HUES48 (cell line): ENCODE results near the gene INPP5J.

Experiments used
- H3K27ac ChIP-seq: one replicate; pipeline ENCODE4 v1.7.0; 2013; ENCODE audit warnings: low read depth, low read length, inconsistent platforms
- H3K27me3 ChIP-seq: 2 replicates; pipeline ENCODE4 v1.6.1; 2013; ENCODE audit warnings: mild to moderate bottlenecking, low read length; ENCODE audit not compliant: control insufficient read depth, insufficient read depth
- H3K36me3 ChIP-seq: 2 replicates; pipeline ENCODE4 v1.6.1; 2013; ENCODE audit warnings: low read length; ENCODE audit not compliant: control insufficient read depth, insufficient read depth
- H3K4me1 ChIP-seq: 2 replicates; pipeline ENCODE4 v1.6.1; 2013; ENCODE audit warnings: mild to moderate bottlenecking, low read length; ENCODE audit not compliant: control insufficient read depth, insufficient read depth
- H3K4me3 ChIP-seq: 2 replicates; pipeline ENCODE4 v1.5.1; 2013; ENCODE audit warnings: mild to moderate bottlenecking, low read depth, low read length
- H3K9ac ChIP-seq: 2 replicates; pipeline ENCODE4 v1.6.1; 2013; ENCODE audit warnings: mild to moderate bottlenecking, low read depth, low read length, moderate library complexity
- H3K9me3 ChIP-seq: 2 replicates; pipeline ENCODE4 v1.6.1; 2013; ENCODE audit warnings: low read length; ENCODE audit not compliant: control insufficient read depth, insufficient read depth

Gene INPP5J

DNA sequence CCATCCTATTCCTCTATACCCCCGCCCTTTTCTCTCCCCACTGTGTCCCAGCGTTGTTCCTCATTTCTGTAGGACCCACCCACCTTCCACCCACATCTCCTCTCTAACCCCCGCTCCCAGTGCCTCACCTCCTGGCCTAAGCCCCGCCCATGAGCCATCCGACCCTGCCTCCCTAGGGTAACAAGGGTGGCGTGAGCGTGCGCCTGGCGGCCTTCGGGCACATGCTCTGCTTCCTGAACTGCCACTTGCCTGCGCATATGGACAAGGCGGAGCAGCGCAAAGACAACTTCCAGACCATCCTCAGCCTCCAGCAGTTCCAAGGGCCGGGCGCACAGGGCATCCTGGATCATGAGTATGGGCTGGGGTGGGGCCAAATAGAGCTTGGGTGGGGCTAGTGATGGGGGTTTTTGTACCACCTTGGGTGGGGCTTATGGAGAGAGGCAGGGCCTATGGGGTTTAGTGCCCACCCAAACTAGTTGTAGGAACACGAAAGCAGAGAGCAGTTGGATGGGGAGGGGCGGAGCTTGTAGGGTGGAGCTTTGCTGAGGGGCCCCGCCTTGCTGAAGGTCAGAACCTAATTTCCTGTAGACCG, 4.5 kb downstream of the INPP5J start:
- H3K27me3 ChIP-seq: no peaks in the 10 kb centered on the region
- no peak overlapping the region for H3K9ac ChIP-seq
- H3K9me3 ChIP-seq: no peaks in the 10 kb centered on the region
- H3K27ac ChIP-seq: no peak overlapping the region
- H3K4me3 ChIP-seq: no peak overlapping the region
- no peaks in the 10 kb centered on the region for H3K36me3 ChIP-seq
- peaks cover 12% of the 10 kb centered on the region for H3K4me1 ChIP-seq

GRCh38 chr22:31128156-31128555, 5.4 kb downstream of the INPP5J start:
- no peak overlapping the region for H3K9ac ChIP-seq
- H3K4me3 ChIP-seq: no peak overlapping the region
- H3K9me3 ChIP-seq: no peaks in the 10 kb centered on the region
- H3K4me1 ChIP-seq: peaks cover 4% of the 10 kb centered on the region
- 0 out of 2 replicates have a peak, but pooled peaks cover 2% of the 10 kb centered on the region for H3K36me3 ChIP-seq
- no peaks in the 10 kb centered on the region for H3K27me3 ChIP-seq
- no peak overlapping the region for H3K27ac ChIP-seq

DNA sequence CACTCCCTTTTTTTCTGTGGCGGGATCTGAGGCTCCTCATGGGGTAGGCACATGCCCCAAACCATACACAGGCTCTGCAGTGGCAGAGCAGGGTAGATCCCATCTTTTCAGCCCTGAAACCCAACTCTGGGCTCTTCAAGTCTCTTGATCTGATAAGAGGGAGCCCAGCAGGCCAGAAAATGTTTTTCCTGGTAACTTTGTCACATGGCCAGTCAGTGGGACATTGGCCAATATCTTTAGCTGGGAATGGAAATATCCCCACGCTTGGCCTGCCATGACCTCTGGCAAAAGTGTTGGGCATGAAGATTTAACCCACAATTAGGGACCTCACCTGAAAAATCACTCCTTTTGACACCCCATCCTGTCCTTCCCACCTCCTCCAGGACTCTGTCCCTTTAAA, 8.1 kb downstream of the INPP5J start:
- H3K4me1 ChIP-seq: no peaks in the 10 kb centered on the region
- H3K9ac ChIP-seq: no peak overlapping the region
- H3K9me3 ChIP-seq: no peaks in the 10 kb centered on the region
- peaks cover 25% of the 10 kb centered on the region for H3K36me3 ChIP-seq
- H3K27ac ChIP-seq: no peak overlapping the region
- no peaks in the 10 kb centered on the region for H3K27me3 ChIP-seq
- H3K4me3 ChIP-seq: no peak overlapping the region

DNA sequence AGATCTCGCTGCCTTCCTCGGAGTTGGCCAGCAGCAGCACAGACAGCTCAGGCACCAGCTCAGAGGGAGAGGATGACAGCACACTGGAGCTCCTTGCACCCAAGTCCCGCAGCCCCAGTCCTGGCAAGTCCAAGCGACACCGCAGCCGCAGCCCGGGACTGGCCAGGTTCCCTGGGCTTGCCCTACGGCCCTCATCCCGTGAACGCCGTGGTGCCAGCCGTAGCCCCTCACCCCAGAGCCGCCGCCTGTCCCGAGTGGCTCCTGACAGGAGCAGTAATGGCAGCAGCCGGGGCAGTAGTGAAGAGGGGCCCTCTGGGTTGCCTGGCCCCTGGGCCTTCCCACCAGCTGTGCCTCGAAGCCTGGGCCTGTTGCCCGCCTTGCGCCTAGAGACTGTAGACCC, 11.1 kb downstream of the INPP5J start:
- peaks cover 40% of the 10 kb centered on the region for H3K36me3 ChIP-seq
- H3K9ac ChIP-seq: no peak overlapping the region
- H3K27ac ChIP-seq: no peak overlapping the region
- H3K9me3 ChIP-seq: no peaks in the 10 kb centered on the region
- no peaks in the 10 kb centered on the region for H3K4me1 ChIP-seq
- H3K4me3 ChIP-seq: no peak overlapping the region
- no peaks in the 10 kb centered on the region for H3K27me3 ChIP-seq

- H3K4me3 ChIP-seq: no peak overlapping the region
- H3K36me3 ChIP-seq: peaks cover 40% of the 10 kb centered on the region
- H3K27me3 ChIP-seq: no peaks in the 10 kb centered on the region
- no peaks in the 10 kb centered on the region for H3K9me3 ChIP-seq
- H3K27ac ChIP-seq: no peak overlapping the region
- no peak overlapping the region for H3K9ac ChIP-seq
- 0 out of 2 replicates have a peak, but pooled peaks cover 5% of the 10 kb centered on the region for H3K4me1 ChIP-seq
These were observed 11.9 kb downstream of the INPP5J start for GRCh38 chr22:31134688-31135087.

GRCh38 chr22:31135706-31136105, 12.9 kb downstream of the INPP5J start:
- Histone ChIP-seq H3K27me3 (no peaks in the 10 kb centered on the region), H3K36me3 (peaks cover 40% of the 10 kb centered on the region), H3K27ac (no peak overlapping the region), H3K4me1 (peaks cover 13% of the 10 kb centered on the region; the same call in 1 of the 2 replicates), H3K9ac (no peak overlapping the region), H3K9me3 (no peaks in the 10 kb centered on the region), H3K4me3 (no peak overlapping the region)

DNA sequence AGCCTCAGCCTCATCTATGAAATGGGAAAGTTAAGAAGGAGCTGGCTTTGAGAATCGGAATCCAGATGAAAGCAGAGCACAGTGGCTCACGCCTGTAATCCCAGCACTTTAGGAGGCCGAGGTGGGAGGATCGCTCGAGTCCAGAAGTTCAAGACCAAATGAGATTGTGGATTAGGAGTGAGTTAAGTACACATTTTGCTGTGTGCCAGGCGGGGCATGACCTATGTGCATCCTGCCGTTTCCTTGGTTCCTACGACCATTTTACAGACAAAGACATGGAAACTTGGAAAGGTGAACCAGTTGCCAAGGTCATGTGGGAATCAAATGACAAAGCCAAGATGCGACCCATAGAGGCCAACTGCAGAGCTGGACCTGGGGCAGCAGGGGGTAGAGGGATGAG, 13.4 kb downstream of the INPP5J start:
- H3K4me1 ChIP-seq: peaks cover 17% of the 10 kb centered on the region; the same call in 1 of the 2 replicates
- no peak overlapping the region for H3K9ac ChIP-seq
- no peak overlapping the region for H3K27ac ChIP-seq
- H3K9me3 ChIP-seq: no peaks in the 10 kb centered on the region
- H3K27me3 ChIP-seq: no peaks in the 10 kb centered on the region
- H3K36me3 ChIP-seq: peaks cover 40% of the 10 kb centered on the region
- no peak overlapping the region for H3K4me3 ChIP-seq

- peaks cover 17% of the 10 kb centered on the region; the same call in 1 of the 2 replicates for H3K4me1 ChIP-seq
- H3K36me3 ChIP-seq: peaks cover 40% of the 10 kb centered on the region
- H3K4me3 ChIP-seq: no peak overlapping the region
- no peaks in the 10 kb centered on the region for H3K9me3 ChIP-seq
- no peaks in the 10 kb centered on the region for H3K27me3 ChIP-seq
- H3K9ac ChIP-seq: no peak overlapping the region
- H3K27ac ChIP-seq: no peak overlapping the region
These were observed 13.9 kb downstream of the INPP5J start for GRCh38 chr22:31136711-31137110.

DNA sequence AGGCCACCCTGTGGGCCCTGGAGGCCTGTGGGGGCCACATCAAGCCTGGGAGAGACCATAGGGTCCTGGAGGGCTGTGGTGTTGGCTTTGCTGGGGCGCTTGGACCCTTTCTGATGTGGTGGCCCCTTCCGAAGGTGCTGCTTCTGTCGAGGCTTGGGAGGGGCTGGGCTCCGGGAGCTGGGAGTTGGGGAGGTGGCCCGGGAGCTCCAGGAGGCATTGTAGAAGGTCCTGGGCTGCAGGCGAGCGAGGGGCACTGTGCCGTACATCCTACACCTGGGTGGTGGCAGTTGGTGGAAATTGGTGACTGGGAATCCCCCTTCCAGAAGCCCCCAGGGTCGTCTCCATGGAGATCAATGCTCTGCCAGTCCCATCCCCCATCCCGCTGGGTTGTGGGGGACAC, 15.0 kb downstream of the INPP5J start:
- Histone ChIP-seq H3K9me3 (no peaks in the 10 kb centered on the region), H3K27ac (no peak overlapping the region), H3K4me1 (peaks cover 17% of the 10 kb centered on the region; the same call in 1 of the 2 replicates), H3K27me3 (no peaks in the 10 kb centered on the region), H3K4me3 (no peak overlapping the region), H3K9ac (no peak overlapping the region), H3K36me3 (peaks cover 40% of the 10 kb centered on the region)

- no peaks in the 10 kb centered on the region for H3K9me3 ChIP-seq
- peaks cover 17% of the 10 kb centered on the region; the same call in 1 of the 2 replicates for H3K4me1 ChIP-seq
- H3K27me3 ChIP-seq: no peaks in the 10 kb centered on the region
- peaks cover 38% of the 10 kb centered on the region for H3K36me3 ChIP-seq
- no peak overlapping the region for H3K27ac ChIP-seq
- H3K9ac ChIP-seq: no peak overlapping the region
- H3K4me3 ChIP-seq: no peak overlapping the region
These were observed 15.4 kb downstream of the INPP5J start for GRCh38 chr22:31138126-31138525.

GRCh38 chr22:31139066-31139465, 16.3 kb downstream of the INPP5J start:
- Histone ChIP-seq H3K9me3 (no peaks in the 10 kb centered on the region), H3K27ac (no peak overlapping the region), H3K4me1 (peaks cover 17% of the 10 kb centered on the region; the same call in 1 of the 2 replicates), H3K27me3 (no peaks in the 10 kb centered on the region), H3K9ac (no peak overlapping the region), H3K4me3 (peak overlapping the region; percentile 55; the same call in 1 of the 2 replicates), H3K36me3 (peaks cover 30% of the 10 kb centered on the region)
